Esophagus squamous epithelium (tissue), 5 donors: ENCODE data around the gene CEACAM21. TPM values are rescaled to one million over a fixed set of nuclear protein-coding genes. Genes with fewer than 3 reads are reported as not detected.
"Not testable (repeated sequence)": the region's sequence is repeated elsewhere in the genome, so short reads cannot be mapped to it uniquely, and the experiment has no call there.

Source experiments
- DNase-seq: peaks from one replicate; lab custom pipeline; 2025; lab: John Stamatoyannopoulos, UW
- H3K27ac ChIP-seq, 4 donors: fragments of 200-600 bp; sonication (generic); one replicate each; pipeline ENCODE4 v1.5.1; 2016 to 2019; ENCODE audit warnings: mild to moderate bottlenecking in 1 of 4
- H3K27me3 ChIP-seq, 4 donors: fragments of 200-600 bp; sonication (generic); 1 replicate in 3 of 4; 2 replicates in 1 of 4; pipeline versions ENCODE4 v1.5.1 to v1.6.0; 2017 to 2021; ENCODE audit warnings: antibody characterized with exemption in 1 of 4
- H3K36me3 ChIP-seq, 3 donors: fragments of 200-600 bp; sonication (generic); one replicate each; pipeline ENCODE4 v1.5.1; 2016 to 2019
- H3K4me1 ChIP-seq, 3 donors: fragments of 200-600 bp; sonication (generic); one replicate each; pipeline ENCODE4 v1.5.1; 2017 to 2019
- H3K4me3 ChIP-seq, 4 donors: fragments of 200-600 bp; sonication (generic); 1 replicate in 3 of 4; 2 replicates in 1 of 4; pipeline ENCODE4 v1.5.1; 2016 to 2019; ENCODE audit warnings: mild to moderate bottlenecking in 2 of 4, moderate library complexity in 1 of 4
- H3K9me3 ChIP-seq, 3 donors: fragments of 200-600 bp; sonication (generic); one replicate each; pipeline ENCODE4 v1.5.1; 2016 to 2019
- CTCF ChIP-seq, 6 experiments: fragments of 450-650 bp in 4 of 6; fragments of 200-600 bp in 2 of 6; sonication (generic) in 2 of 6; IDR thresholded peaks; one replicate each; pipeline ENCODE4 v1.5.1; 2016 to 2019; ENCODE audit warnings: antibody characterized with exemption in 6 of 6, mild to moderate bottlenecking in 4 of 6, moderate library complexity in 4 of 6
- POLR2A ChIP-seq, 4 donors: fragments of 450-650 bp; IDR thresholded peaks; one replicate each; pipeline ENCODE4 v1.6.1; 2017; ENCODE audit warnings: antibody characterized with exemption in 4 of 4, mild to moderate bottlenecking in 4 of 4, moderate library complexity in 3 of 4
- WGBS, 2 donors: methylation state at CpG; one replicate each; pipeline ENCODE4 v1.1.5; 2018; 5-methylcytosine and 5-hydroxymethylcytosine counted together
- intact Hi-C: fragments of 100-400 bp; cut with DNase I; formaldehyde crosslinking; loops from one replicate; pipeline ENCODE4 v1.15.0; 2022
- total RNA-seq, 4 donors: library from RNA; depleted of rRNA; stranded (reverse); fragments of >200 nt; gene quantifications; one replicate each; pipeline ENCODE4 v1.1.0, GENCODE V29; 2016
- donor health status: DM: yes; HTN: yes; CAD: no.

CEACAM21 gene
- total RNA-seq, 4 donors from 2014 or later = 0.57 to 3.7 TPM; not detected in 2

- Histone ChIP-seq H3K27ac (no peak overlapping the region), H3K4me3 (no peak overlapping the region), H3K9me3 (peaks cover 0 to 3% (median 0%) of the 10 kb centered on the region in 3 donors), H3K4me1 (peaks cover 0 to 5% (median 0%) of the 10 kb centered on the region in 3 donors), H3K27me3 (peaks cover under 1 to 78% (median 5%) of the 10 kb centered on the region in 4 donors), H3K36me3 (no peaks in the 10 kb centered on the region)
- no peak for DNase-seq
- 43% methylated on average over 1 of the region's 3 CpGs; no CpG with 5 or more reads in 1 of the 2 donors for WGBS, 2 donors
- intact Hi-C loops = no loop called here
- TF ChIP-seq POLR2A (IDR thresholded peaks at IDR 0.05) = no peak
- TF ChIP-seq CTCF (IDR thresholded peaks at IDR 0.05) = no peak
Observed at GRCh38 chr19:41570179-41570578, 5.8 kb upstream of the CEACAM21 start.

GRCh38 chr19:41570639-41571112 lies 5.3 kb upstream of the CEACAM21 start:
- intact Hi-C loops = no loop called here
- H3K27ac ChIP-seq = no peak overlapping the region
- peaks cover 0 to 3% (median 0%) of the 10 kb centered on the region in 3 donors for H3K9me3 ChIP-seq
- H3K27me3 ChIP-seq = peaks cover 0 to 77% (median 2%) of the 10 kb centered on the region in 4 donors
- TF ChIP-seq POLR2A (IDR thresholded peaks at IDR 0.05) (no peak), CTCF (IDR thresholded peaks at IDR 0.05) (peak; percentile 71 to 85 (median 76))
- no peaks in the 10 kb centered on the region for H3K36me3 ChIP-seq
- H3K4me1 ChIP-seq = peaks cover 0 to 4% (median 0%) of the 10 kb centered on the region in 3 donors
- H3K4me3 ChIP-seq = no peak overlapping the region
- no peak for DNase-seq
- 2% methylated on average over 7 of the region's 7 CpGs; no CpG with 5 or more reads in 1 of the 2 donors for WGBS, 2 donors

GRCh38 chr19:41577144-41577830 lies 1.3 kb downstream of the CEACAM21 start:
- intact Hi-C loops = no loop called here
- Histone ChIP-seq H3K9me3 (peaks cover 0 to 18% (median 14%) of the 10 kb centered on the region in 3 donors), H3K27me3 (peaks cover 0 to 18% (median 0%) of the 10 kb centered on the region in 4 donors), H3K4me3 (no peak overlapping the region), H3K4me1 (no peaks in the 10 kb centered on the region), H3K27ac (no peak overlapping the region), H3K36me3 (no peaks in the 10 kb centered on the region)
- DNase-seq = no peak
- TF ChIP-seq POLR2A (IDR thresholded peaks at IDR 0.05) (no peak), CTCF (IDR thresholded peaks at IDR 0.05) (no peak)
- WGBS, 2 donors = 77 to 79% methylated on average over 14 to 19 of the region's 19 CpGs

- no peak for DNase-seq
- 78 to 85% methylated on average over 1 of the region's 2 CpGs for WGBS, 2 donors
- no peak for TF ChIP-seq POLR2A (IDR thresholded peaks at IDR 0.05)
- Histone ChIP-seq H3K4me3 (no peak overlapping the region), H3K27me3 (peaks cover 0 to 12% (median 0%) of the 10 kb centered on the region in 4 donors), H3K9me3 (peaks cover 0 to 24% (median 14%) of the 10 kb centered on the region in 3 donors), H3K27ac (no peak overlapping the region), H3K36me3 (no peaks in the 10 kb centered on the region), H3K4me1 (no peaks in the 10 kb centered on the region)
- intact Hi-C loops = no loop called here
Observed at GRCh38 chr19:41577833-41578232, 1.9 kb downstream of the CEACAM21 start.

- Histone ChIP-seq H3K4me3 (no peak overlapping the region), H3K4me1 (no peaks in the 10 kb centered on the region), H3K27me3 (peaks cover 0 to 7% (median 0%) of the 10 kb centered on the region in 4 donors), H3K27ac (no peak overlapping the region), H3K9me3 (peaks cover 0 to 32% (median 14%) of the 10 kb centered on the region in 3 donors), H3K36me3 (no peaks in the 10 kb centered on the region)
- TF ChIP-seq CTCF (IDR thresholded peaks at IDR 0.05) = no peak
- TF ChIP-seq POLR2A (IDR thresholded peaks at IDR 0.05) = no peak
- 58 to 60% methylated on average over 2 of the region's 2 CpGs for WGBS, 2 donors
- intact Hi-C loops = no loop called here
- no peak for DNase-seq
Observed at GRCh38 chr19:41578886-41579285, 2.9 kb downstream of the CEACAM21 start.

GRCh38 chr19:41581068-41581467 lies 5.1 kb downstream of the CEACAM21 start:
- peaks cover 0 to 32% (median 14%) of the 10 kb centered on the region in 3 donors for H3K9me3 ChIP-seq
- intact Hi-C loops, H3K27me3 ChIP-seq, H3K4me1 ChIP-seq, H3K4me3 ChIP-seq, DNase-seq, H3K36me3 ChIP-seq, H3K27ac ChIP-seq: not testable (repeated sequence)
- 53 to 56% methylated on average over 4 of the region's 4 CpGs for WGBS, 2 donors

GRCh38 chr19:41582577-41583182 lies 6.7 kb downstream of the CEACAM21 start:
- H3K4me3 ChIP-seq, intact Hi-C loops, H3K4me1 ChIP-seq, H3K27ac ChIP-seq, DNase-seq, H3K36me3 ChIP-seq, H3K27me3 ChIP-seq: not testable (repeated sequence)
- H3K9me3 ChIP-seq = peaks cover 0 to 32% (median 14%) of the 10 kb centered on the region in 3 donors
- 80 to 100% methylated on average over 1 of the region's 1 CpG for WGBS, 2 donors
